GM12865 (cell line): ENCODE data around the gene CHMP5.

Experiments used
- DNase-seq: peaks from one replicate; pipeline ENCODE4 v3.0.0; 2010; ENCODE audit warnings: low read depth
- H3K4me3 ChIP-seq: 2 replicates; pipeline ENCODE4 v1.5.1; 2011; ENCODE audit warnings: mild to moderate bottlenecking, low read depth, low read length, control low read depth
- CTCF ChIP-seq: IDR thresholded peaks from 2 replicates; pipeline ENCODE4 v1.5.1; 2011; ENCODE audit warnings: low read length, control low read depth, low read depth, inconsistent platforms; ENCODE audit not compliant: insufficient read depth; ENCODE audit errors: missing control alignments

The CHMP5 gene

DNA sequence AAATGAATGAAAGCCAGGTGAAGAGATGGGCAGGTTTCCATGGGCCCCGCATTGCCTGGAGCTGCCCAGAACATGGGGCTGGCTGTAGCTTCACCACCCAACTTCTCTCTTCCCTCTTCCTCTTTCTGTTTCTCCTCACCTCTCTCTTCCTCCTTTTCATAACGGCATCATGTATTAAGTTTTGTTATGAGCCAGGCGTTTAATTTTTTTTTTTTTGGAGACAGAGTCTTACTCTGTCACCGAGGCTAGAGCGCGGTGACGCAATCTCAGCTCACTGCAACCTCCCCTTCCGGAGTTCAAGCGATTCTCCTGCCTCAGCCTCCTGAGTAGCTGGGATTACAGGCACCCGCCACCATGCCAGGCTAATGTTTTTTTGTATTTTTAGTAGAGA lies 37.8 kb upstream of the CHMP5 start:
- peak; percentile 34 for DNase-seq
- TF ChIP-seq CTCF, result no peak
- no peak overlapping the region for H3K4me3 ChIP-seq

GRCh38 chr9:33227741-33228140 lies 37.1 kb upstream of the CHMP5 start:
- TF ChIP-seq CTCF, result no peak
- H3K4me3 ChIP-seq, result no peak overlapping the region
- no peak for DNase-seq

DNA sequence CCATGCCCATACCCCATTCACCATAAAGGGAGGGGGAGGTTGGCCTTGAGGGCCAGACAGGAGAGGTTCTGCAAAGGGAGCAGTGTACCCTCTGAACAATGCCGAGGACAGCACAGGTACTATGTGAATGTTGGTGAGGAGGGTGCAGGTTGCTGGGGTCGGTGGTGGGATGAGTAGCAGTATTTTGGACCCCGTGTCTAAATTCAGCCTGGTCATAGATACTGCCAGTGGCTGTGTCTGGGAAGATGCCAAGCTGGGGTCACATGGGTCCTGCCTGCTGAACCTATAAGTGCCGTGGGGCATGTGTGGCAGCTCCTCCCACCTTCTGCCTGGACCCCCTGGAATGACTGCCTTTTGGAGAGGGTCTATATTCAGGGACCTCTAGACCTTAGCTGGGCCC lies 36.2 kb upstream of the CHMP5 start:
- no peak for DNase-seq
- no peak for TF ChIP-seq CTCF
- H3K4me3 ChIP-seq, result no peak overlapping the region

DNA sequence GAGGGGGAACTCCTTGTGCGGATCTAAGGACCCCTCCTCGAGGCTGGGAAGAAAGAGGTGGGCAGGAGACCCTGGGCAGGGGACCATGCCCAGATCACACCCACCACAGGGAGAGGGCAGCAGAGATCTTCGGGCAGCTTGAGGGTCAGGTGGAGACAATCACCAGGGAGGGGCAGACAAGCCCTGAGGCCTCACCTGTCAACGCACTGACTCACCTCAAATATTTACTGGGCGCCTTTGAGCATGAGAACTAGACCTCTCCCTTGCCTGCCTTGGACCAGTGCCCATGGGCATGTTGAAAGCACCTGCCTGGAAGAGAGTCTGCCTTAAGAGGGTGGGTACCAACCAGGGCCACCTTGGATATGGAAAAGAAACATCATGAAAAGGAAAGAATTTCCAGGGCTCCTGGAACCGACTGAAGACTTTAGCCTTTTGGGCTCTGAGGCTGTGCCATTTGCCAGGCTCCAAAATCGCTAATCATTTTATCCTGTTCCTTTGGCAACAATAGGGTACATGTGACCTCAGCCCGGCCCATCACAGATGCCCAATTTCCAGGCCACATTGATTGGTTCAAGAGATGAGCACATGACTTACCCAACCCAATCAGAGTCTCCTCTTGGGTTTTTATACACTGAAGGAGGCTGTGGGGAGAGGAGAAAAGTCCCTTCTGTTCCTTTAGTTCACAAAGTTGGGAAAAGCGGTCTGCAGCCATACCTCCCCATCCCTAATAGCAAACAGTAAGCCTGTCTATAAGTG lies 35.3 kb upstream of the CHMP5 start:
- no peak overlapping the region for H3K4me3 ChIP-seq
- no peak for DNase-seq
- TF ChIP-seq CTCF, result peak; percentile 4

GRCh38 chr9:33230756-33231622 lies 33.9 kb upstream of the CHMP5 start:
- DNase-seq, result no peak
- no peak for TF ChIP-seq CTCF
- H3K4me3 ChIP-seq, result no peak overlapping the region

- no peak for DNase-seq
- no peak overlapping the region for H3K4me3 ChIP-seq
- no peak for TF ChIP-seq CTCF
Measured at GRCh38 chr9:33231623-33231942, 33.3 kb upstream of the CHMP5 start.
